Measurements from ENCODE around the gene LAMA3.

Gene LAMA3

GRCh38 chr18:23689031-23689615, at the start of gene LAMA3:
Gene LAMA3, plus strand, starts transcription at chr18:23689453. Its CDS starts 231 bp downstream, at chr18:23689684.
- DNase-seq (ENCODE audit: low spot score), result no peak

- no peak for DNase-seq (ENCODE audit: low spot score)
Measured at GRCh38 chr18:23640052-23640451, 49.2 kb upstream of the LAMA3 start.

DNA sequence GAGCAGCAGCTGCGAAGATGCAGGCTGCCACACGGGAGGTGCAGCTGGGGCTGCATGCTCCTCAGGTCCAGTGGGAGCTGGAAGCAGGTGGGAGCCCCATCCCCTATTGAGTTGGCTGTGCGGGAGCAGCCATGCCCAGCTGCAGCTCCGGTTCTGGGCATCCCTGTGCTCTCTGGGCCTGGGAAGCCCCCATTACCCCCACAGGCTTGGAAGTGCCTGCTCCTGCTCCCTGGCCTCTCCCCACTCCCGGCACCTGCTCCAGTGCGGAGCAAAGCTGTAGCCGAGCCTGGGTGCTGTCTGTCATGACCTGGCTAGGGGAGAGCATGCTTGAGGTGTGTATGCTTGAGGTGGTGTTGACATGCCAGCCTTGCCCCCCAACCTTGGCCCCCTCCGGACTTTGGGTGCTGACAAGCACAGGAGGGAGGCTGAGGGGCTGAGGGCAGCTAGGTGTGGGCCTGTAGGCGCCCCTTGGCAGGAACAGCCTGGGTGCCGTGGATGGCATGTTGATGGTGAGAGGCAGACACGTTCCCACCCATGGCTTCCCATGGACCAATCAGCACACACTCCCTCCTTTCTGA, 48.0 kb upstream of the LAMA3 start:
- DNase-seq (ENCODE audit: low spot score), result no peak

DNA sequence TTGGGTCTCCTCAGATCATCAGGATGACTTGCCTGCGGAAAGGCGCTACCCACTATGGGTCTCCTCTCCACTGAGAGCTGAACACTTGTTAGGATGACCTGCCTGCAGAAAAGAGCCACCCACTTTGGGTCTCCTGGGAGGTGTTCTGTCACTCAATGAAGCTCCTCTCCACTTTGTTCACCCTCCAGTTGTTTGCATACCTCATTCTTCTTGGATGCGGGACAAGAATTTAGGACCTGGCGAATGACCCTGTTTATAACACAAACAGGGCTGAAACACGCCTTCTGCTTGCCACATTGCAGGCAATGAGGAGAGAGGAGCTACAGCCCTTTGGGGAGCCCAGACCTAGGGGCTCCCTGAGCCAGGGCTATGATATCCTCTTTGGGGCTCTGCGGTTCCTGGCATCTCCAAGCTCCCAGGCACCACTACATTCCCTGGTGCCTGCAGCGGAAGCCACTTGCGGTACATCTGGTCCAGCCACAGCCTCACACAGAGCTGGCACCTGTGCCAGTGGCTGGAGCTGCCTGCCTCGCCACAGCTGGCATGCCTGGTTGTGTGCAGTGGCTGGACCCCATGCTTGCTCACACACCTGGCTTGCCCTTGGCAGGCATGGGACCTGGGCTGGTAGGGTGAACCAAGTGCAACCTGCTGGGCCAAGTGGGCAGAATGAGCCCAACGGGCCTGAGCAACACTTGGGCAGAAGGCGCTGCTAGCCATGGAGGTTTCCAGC, 47.2 kb upstream of the LAMA3 start:
- no peak for DNase-seq (ENCODE audit: low spot score)

- no peak for DNase-seq (ENCODE audit: low spot score)
Measured at GRCh38 chr18:23643815-23644490, 45.3 kb upstream of the LAMA3 start.

DNA sequence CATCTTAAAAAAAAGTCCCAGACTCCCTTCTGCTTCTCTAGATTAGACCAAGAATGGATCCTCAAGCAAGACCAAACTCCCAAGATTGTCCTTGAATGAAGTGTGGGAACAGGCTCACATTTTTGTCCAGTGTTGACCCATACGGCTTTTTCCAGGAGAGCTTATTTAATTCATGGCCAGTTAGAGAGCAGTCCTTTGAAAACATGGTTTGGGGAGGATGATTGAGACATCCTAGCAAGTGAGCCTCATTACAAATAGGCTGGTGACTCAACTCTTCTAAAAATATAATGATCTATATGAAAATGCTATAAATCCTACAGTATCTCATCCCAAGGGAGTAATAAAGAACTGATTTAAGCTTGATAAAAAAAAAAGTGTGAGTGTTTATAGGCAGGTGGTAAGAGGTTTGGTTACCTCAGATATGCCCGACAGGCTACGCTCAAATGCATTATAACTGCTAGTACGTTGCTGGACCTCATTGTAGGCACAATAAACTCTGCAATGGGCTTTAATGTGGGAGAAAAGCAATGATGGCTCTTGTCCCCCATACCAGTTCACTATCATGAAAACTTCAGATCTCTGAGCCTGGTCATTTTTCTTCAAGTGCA, 43.6 kb upstream of the LAMA3 start:
- DNase-seq (ENCODE audit: low spot score), result no peak

DNA sequence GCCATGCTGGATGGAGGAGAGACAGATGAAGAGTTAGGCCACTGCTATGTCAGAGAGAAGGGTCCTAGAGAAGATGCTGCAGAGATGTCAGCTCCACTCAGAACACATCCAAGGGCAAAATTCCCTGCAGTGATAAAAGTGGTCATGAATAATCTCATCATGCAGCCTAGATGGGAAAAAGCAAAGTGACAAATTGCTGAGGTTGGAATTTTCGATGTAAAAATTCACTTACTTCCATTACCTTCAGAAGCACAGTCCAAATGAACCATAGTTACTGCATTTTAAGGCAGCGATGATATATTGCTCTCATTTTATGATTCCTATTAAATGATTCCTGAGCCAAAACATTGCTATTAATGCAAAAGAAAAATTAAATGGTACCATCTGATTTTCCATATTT, 43.0 kb upstream of the LAMA3 start:
- no peak for DNase-seq (ENCODE audit: low spot score)

- no peak for DNase-seq (ENCODE audit: low spot score)
Measured at GRCh38 chr18:23648456-23648855, 40.8 kb upstream of the LAMA3 start.

GRCh38 chr18:23648940-23649607, 40.2 kb upstream of the LAMA3 start:
- DNase-seq (ENCODE audit: low spot score), result no peak

- DNase-seq (ENCODE audit: low spot score), result no peak
Measured at GRCh38 chr18:23650968-23651927, 38.0 kb upstream of the LAMA3 start.

- DNase-seq (ENCODE audit: low spot score), result no peak
Measured at GRCh38 chr18:23652232-23652631, 37.0 kb upstream of the LAMA3 start.

GRCh38 chr18:23658285-23658684, 31.0 kb upstream of the LAMA3 start:
- no peak for DNase-seq (ENCODE audit: low spot score)

- no peak for DNase-seq (ENCODE audit: low spot score)
Measured at GRCh38 chr18:23661735-23662308, 27.4 kb upstream of the LAMA3 start.

- DNase-seq (ENCODE audit: low spot score), result peak; percentile 51
Measured at GRCh38 chr18:23662309-23663263, 26.7 kb upstream of the LAMA3 start, which contains the start of gene ANKRD29. Gene ANKRD29, minus strand, starts transcription at chr18:23662911. Its CDS starts 181 bp downstream, at chr18:23662730.

DNA sequence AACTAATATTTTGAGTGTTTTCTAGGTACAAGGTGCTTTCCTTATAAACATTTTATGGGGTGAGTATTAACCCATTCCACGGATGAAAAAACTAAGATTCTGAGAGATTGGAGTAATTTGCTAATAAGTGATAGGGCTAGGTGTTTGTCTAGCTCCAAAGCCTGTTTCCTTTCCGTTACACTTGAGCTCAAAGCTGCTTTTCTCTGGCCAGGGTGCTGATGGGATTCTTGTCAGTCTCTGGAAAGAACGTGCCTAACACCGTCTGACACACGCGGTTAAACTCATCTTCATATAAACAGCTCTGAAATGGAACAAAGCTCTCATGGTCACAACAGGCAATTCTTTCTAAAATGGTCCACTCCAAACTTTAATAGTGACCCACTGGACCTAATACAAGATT, 24.6 kb upstream of the LAMA3 start:
- no peak for DNase-seq (ENCODE audit: low spot score)

GRCh38 chr18:23667114-23667513, 22.1 kb upstream of the LAMA3 start:
- DNase-seq (ENCODE audit: low spot score), result no peak

- no peak for DNase-seq (ENCODE audit: low spot score)
Measured at GRCh38 chr18:23668731-23669130, 20.5 kb upstream of the LAMA3 start.

- no peak for DNase-seq (ENCODE audit: low spot score)
Measured at GRCh38 chr18:23669202-23669766, 20.0 kb upstream of the LAMA3 start.

All from CD4-positive, alpha-beta T cell treated with Interleukin-2 at 100 ng/mL for 4 hours (primary cell).